COLO668 (cell line): ENCODE results near the gene PGS1.

Experiments used
- DNase-seq: peaks from one replicate; lab custom pipeline; 2025; ENCODE audit not compliant: unreplicated experiment; lab: John Stamatoyannopoulos, UW

PGS1 gene

DNA sequence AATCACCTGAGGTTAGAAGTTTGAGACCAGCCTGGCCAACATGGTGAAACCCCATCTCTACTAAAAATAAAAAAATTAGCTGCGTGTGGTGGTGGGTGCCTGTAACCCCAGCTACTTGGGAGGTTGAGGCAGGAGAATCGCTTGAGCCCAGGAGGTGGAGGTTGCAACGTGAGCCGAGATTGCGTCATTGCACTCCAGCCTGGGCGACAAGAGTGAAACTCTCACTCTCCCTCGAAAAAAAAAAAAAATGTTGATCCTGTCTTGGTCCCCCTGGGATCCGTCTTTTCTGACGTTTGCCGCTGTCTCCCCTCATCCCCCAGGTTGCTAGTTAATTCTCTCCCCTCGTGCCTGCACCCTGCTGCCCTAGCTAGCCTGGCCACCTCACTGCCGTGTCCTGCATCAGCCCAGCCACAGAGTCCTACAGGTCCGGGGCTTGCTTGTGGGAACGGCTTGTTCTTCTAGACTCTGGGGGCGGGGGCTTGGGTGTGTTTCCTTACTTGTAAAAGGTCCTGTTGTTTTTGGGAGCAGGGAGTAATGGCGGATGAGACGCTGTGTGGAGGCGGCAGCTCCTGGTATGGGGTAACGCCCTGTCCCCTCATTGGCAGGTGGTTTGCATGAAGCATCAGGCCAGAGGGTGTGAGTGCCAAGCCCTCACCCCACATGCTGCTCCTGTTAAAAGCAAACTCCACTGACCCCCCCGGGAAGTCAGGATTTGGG, 44.6 kb downstream of the PGS1 start:
- no peak for DNase-seq

DNA sequence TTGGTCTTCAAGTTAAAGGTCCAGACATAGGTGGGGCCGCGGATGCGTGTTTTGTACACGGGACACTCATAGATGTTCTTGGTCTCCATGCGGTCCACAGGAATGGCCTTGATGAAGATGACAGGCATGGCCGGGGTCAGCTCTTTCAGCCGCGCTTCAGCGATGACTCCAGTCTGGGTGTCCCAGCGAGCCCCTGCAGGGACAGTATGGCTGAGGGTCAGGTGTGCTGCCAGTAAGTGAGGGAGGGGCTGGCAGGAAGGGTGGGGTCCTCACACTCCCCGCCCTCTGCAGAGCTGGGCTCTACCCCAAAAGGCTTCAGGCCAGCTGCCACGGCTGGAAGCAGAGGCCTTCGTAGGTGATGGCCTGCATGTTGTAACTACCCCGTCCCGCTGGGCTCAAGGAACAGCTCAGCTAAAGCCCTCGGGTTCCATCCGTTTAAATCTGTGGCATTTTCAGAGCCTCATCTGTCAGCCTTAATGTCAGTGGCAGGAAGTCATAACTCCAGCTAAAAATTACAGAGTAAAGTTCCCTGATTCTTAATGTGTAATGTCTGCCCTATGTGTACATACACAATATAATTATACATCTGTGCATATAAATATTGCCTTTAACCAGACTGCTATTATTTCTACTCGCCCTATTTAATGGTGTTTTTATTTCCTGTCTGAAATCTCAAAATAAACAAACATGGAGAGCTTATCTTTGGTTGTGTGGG, 45.7 kb downstream of the PGS1 start:
- no peak for DNase-seq

DNA sequence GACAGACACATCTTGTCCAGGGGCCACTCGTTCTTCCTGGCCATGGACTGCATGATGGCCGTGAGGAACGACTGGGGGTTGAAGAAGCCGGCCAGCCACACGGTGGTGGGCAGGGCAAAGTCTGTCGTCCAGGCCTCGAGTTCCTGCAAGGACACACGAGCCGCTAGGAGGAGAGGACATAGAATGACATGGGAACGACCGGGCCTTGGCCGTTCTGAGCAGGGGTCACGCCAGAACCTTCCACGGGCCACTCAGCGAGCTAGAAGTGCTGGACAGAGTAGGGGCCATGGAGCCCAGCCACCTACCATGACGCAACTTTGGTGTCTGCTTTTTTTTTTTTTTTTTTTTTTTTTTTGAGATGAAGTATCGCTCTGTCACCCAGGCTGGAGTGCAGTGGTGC, 47.0 kb downstream of the PGS1 start:
- DNase-seq: no peak

DNA sequence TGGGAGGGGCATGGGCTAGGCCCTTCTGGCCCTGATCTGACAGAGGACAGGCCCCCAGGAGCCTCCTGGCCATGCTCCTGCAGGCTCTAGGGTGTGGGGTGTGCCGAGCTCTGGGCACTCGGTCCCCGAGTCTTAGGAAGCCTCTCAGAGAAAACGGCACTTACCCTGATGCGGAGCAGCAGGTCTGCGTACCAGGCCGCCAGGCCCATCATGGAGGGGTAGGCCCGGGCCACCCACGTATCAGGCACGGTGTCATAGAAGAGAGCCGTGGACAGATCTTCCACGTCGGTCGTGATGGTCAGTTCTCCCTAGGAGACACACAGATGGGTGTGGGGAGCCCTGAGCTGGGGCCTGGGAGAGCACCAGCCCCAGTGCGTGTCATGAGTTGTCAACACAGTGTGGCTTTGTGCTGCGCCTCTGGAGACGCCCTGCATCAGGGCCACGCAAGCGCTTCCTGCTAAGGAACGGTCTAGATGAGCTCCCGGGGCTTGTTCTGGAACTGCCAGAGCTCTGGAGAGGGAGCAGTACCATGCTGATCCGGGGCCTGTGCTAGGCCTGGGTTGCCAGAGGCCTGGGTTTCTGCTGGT, 47.9 kb downstream of the PGS1 start:
- no peak for DNase-seq

DNA sequence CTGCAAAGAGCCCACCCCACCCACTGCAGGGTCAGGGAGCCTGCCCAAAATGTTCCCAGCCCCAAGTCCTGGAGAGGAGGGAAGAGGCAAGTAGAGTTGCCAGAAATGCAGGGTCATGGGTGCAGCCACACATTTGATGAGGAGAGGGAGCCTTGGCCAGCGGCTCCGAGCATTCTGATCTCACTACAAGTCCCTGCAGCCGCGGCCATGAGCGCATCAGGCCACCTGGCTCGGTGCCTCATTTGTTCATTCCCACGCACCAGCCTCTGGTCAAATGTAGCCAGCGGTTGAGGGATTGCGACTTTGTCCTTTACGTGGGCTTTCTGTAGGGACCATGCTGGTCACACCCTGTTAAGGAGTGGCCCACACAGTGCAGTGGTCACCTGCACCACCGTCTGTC, 48.7 kb downstream of the PGS1 start:
- DNase-seq: no peak

DNA sequence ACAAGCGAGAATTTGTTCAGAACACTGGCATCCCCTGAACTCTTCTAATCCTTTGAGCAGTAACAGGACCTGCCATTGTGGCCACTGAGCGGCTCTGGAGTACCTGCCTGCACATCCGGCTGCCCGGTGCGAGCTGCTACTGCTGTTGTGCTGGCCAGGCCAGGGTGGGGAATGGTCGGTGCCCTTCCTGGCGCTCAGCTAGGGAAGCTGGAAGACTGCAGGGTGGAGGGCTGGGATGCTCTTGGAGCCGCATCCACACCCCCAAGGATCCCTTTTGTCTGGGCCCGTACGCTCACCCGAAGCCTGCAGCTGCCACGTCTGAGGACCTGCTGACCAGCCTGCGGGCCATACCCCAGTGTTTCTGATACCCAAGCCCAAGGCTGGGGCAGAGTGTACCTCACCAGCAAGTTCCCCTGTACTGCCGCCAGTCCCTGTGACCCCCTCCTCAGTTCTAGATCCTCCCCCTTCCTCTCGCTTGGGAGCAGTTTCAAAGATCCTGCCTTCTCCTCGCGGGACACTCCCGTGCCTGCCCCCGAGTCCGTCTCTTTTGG, 49.7 kb downstream of the PGS1 start:
- DNase-seq: no peak

DNA sequence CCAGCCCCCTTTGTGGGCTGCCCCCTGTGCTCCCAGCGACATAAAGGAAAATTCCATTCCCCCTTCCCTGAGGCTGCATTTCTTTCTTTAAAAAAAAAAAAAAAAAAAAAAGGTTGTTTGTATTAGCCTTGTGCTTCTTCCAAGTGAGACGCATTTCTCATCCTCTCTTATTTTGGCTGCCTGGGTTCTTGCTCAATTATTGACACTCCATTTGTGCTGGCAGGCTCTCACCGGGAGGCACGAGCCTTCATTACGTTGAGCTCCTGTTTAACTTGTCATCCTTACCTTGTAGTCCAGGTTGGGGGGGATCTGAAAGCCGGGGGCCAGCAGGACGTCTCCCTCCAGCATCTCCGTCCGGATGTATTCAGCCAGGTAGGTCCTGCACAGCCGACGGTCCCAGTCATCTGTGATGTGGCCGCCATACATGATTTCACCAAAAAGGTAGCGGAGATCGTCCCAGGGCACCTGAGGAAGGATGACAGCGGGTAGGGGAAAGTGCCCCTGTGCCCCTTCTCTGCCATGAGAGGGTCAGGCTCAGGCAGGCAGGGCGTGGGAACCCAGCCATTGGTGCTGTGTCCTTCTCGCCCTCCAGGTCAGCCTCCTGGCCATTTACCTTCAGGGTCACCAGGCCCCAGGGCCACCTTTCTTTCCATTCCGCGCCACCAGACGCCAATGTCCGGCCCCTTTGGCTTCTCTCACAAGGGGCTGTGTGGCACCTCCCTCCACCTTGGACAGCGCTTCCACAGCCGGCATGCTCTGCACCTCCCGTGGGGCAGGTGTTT, 50.6 kb downstream of the PGS1 start:
- DNase-seq: no peak

DNA sequence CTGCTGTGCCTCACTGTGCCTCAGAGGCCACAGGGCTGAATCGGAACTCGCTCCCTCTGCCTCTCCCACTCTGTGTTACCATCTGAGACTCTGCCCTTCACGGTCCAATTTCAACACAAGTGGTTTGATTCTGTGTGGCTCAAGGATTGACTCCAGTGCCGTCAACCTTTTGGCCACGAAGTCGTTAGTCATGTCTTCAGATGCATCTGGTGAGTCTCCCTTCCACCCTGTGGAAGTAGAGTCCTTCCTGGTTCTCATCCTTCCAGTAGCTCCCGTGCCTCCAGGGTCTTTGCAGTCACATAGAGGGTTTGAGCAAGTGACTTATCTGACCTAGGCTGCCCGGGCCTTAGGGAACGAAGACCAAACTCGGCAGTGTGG, 51.2 kb downstream of the PGS1 start:
- DNase-seq: no peak

DNA sequence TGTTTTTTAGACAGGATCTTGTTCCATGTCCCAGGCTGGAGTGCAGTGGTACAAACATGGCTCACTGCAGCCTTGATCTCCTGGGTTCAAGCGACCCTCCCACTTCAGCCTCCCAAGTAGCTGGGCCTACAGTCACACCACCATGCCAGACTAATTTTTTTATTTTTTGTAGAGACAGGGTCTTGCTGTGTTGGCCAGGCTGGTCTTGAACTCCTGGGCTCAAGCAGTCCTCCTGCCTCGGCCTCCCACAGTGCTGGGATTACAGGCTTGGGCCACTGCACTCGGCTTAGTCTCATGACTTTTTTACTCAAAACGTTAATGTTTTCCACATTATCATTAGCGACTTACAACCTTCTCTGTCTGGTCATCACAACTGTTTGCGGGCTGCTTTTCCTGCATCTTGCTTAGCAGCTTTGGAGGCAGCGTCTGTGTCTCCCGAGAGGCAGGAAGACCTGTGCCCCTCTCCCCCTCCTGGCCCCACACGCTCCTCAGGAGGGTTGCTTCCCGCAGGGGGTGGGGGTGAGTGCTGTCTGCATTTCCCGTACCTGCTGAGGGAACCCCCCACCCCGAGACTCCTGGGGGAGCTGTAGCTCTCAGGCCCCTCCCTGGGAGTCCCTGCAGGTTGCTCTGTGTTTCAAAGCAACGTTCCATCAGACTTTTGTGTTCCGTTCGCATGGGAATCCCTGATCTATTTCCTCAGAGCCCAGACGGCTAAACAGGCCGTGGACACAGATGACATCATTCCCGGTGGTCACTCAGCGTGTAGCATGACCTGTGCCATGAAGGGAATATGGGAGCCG, 52.6 kb downstream of the PGS1 start:
- no peak for DNase-seq

DNA sequence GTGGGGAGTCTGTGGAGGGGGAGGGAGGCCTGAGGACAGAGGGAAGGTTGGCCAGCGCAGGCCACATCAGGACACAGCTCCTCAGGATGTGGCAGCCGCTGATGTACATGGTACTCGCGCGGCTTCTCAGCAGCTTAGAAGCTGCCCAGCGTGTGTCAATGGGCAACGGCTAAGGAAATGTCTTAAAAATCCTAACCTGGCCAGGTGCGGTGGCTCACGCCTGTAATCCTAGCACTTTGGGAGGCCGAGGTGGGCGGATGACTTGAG, 53.2 kb downstream of the PGS1 start:
- DNase-seq: no peak

DNA sequence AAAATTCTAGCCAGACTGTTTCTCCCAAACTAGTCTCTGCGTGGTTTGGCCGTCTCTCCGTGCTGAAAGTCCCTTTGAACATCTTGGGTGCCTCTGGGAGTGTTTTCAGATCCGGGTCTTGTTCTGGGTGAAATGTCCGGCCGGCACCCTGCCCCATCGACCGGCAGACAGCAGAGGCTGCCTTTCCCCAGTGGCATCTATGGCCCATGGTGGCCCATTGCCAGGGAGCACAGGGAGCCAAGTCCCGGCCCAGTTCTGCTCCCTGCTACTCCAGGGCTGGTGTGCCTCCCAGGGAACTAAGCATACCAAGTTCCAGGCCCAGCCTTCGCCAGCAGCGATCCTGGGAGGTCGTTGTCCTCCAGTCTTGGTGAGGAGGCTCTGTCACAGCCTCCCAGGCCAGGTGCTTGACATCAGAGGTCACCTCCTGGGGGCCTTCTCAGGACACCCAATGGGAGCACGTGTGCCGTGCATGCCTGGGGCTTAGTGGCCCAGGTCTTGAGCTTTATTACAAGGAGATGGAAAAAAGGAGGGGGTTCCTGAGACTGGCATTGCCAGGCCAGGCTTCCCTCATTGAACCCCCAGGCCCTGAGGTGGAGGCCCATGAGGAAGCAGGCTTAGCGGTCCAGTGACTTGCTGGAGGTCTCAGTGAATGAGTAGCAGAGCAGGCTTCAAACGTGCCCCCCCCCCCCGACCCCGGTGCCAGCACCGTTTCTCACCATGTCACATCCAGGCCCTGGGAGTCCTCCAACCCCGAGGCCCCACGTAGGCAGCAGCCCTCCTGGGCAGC, 54.0 kb downstream of the PGS1 start:
- DNase-seq: no peak

DNA sequence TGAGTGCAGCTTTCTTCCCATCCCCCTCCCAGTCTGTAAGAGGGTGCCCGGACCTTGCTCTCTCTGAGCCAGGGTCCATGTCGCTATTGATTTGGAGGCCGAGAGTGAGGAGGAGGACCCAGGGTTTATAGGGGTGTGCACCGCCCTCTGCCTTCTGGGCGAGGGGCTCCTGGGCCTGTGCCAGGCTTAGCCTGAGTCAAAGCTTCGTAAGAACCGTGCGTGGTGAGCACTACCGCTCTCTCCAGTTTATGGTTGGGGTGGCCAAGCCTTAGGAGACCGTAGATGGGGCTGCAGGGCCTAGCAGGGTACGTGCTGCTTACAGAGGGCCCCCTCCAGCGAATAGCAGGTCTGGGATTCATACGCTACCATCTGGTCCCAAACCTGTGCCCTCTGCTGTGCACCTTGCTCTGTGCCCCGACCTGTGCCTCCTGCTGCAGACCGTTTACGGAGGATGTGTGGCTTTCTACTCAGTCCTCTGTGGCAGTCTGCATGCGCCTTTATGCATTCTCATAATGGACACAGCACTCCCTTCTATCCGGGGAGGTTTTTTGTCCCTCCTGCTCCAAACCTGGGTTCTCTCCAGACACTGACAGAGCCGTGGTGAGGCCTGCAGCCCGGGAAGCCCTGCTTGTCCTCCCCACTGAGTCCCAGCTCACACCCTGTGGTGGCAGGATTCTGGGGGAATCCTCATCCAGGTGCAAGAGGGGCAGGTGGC, 54.7 kb downstream of the PGS1 start:
- no peak for DNase-seq

DNA sequence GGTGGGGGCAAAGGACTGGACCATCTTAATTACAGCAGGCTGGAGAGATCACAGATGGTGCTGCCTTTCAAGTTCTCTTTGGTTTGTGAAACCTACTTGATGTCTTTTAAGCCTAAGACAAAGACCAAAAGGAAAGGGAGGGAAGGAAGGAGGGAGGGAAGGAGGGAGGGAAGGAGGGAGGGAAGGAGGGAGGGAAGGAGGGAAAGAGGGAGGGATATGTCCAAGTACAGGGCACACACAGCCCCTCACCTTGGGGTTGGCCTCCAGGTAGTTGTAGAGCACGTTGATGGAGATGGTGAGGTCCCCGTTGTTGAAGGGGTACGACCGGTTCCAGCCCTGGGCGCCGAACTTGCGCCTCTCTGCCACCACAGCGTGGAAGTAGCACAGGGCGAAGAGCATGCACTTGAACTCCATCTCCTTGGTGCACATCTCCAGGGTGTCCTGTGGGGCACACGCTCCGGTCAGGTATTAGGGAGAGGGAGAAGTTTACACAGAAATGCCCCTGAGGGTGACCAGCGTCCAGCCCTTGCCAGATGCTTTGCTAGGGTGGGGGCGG, 55.4 kb downstream of the PGS1 start:
- no peak for DNase-seq

DNA sequence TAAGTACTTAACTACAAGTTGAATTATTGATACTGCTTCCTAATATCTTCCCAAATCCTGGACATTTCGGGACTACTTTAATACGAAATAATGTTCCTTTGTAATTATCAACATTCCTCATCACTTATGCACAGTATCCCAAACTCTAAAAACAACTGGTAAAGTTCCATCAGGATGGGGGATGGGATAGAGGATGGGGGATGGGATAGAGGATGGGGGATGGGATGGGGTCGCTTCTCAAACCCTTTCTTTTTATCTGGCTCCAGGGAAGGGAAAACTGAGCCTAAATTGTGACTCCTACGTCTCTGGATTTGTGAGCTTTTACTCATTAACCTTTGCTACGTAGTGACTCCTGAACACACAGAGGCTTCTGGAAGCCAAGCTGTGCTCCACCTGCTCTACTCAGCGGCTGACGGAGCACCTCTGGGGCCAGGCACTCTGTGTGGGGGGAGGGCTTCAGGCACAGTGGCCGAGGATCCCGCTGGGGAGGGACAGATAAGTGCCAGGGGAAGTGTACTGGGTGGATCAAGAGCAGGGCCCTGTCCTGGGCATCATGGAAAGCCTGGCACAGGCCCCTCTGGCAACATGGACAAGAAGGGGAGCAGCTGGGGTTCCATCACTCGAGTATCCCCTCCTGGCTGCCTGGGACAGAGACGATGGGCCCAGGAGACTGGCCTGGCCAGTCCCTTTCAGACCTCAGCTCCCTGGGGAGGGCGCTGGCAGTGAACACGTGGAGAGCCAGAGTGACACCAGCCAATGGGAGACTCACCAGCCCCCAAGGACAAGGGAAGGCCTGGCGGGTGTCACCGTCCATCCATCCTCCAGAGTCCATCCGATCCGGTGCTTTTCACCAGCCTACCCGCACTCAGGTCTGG, 56.2 kb downstream of the PGS1 start:
- peak; percentile 5 for DNase-seq

DNA sequence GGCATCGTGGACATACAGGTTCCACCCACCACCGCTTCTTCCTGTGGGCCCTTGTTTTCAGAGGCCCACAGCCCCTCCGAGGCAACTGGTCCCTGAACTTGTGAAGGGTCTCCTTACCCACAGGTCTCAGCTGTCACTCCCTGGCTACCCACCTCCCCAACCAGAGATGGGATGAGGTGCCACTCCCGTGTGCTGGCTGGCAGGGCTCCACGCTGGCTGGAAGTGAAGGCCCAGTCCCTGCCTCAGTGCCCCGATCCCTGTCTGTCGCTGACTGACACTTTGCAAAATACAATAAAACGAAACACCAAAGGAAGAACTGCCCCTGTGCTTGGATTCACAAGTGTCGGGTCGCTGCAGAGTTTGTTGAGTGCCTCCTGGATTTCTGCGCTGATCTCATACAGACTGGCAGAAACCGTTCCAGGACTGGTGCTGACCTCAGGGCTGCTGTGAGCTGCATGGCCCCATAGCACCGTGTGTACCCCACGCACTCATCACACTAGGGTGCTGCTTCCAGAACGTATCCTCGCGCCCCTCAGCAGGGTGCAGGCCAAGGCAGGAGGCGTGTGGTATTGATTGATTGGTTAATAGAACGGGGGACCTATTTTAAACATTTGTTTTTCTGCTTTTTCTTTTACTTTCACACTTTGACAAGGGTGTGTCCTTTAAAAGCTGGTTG, 57.0 kb downstream of the PGS1 start:
- no peak for DNase-seq

DNA sequence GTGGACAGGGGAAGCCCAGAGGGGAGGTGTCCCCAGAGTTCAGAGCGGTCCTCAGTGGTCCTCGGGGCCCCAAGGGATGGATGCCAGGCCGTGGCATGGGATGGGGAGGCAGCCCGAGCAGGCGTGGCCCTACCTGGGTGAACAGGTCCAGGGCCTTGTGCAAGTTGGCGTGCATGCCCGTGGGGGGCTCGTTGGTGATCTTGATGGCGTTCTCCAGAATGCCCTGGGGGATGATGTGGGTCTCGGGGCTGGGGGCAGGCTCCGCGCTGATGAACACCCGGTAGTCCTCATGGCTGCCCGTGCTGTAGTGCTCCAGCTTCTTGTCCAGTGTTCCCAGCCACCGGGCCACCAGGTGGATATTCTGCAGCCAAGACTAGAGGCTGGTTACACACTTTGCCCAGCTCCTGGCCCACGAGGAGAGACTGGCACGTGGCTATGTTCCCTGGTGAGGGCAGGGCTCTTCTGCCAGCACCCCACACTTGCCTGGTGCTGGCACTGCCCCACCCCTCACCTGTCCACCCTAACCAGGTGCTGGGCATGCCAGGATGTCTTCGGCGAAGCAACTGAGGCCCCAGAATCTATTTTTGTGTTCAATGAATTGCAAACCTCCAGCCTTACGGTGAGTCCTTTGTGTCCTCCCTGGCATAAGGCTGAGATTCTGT, 59.2 kb downstream of the PGS1 start:
- DNase-seq: no peak

DNA sequence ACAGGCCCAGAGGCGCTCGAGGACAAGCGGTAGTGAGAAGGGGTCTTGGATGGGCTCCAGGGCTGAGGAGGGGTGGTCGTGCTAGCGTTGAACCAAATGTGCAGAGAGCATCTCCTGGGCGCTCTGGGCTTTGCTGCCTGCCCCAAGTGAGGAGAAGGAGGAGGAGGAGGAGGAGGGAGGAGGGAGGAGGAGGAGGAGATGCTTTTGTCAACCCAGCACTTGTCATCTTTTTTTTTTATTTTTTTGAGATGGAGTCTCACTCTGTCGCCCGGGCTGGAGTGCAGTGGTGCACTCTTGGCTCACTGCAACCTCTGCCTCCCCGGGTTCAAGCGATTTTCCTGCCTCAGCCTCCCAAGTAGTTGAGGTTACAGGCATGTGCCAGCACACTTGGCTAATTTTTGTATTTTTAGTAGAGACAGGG, 59.8 kb downstream of the PGS1 start:
- DNase-seq: no peak
